Naive thymus-derived CD4-positive, alpha-beta T cell (primary cell): ENCODE measurements around the gene SPTBN4. TPM values are rescaled to one million over a fixed set of nuclear protein-coding genes. Genes with fewer than 3 reads are reported as not detected.
A peak's percentile ranks its signal among the peaks of the same experiment; 100 is the strongest.

Experiments
- ATAC-seq: fragments of 150-1000 bp; cut with Tn5 transposase; 2 replicates; pipeline ENCODE4 v1.10.0; 2021; ENCODE audit warnings: mild to moderate bottlenecking, moderate library complexity
- CTCF ChIA-PET: fragments of 350-600 bp; sonication (Branson Sonifier 250); formaldehyde crosslinking; loops from one replicate; lab custom pipeline; 2021; ENCODE audit warnings: antibody characterized with exemption; lab: Charles Lee
- POLR2A ChIA-PET: fragments of 350-600 bp; sonication (Branson Sonifier 250); formaldehyde crosslinking; loops from one replicate; lab custom pipeline; 2021; ENCODE audit warnings: antibody characterized with exemption, inconsistent platforms; lab: Charles Lee
- DNase-seq, 9 donors: peaks; one replicate each; pipeline versions ENCODE4 v3.0.0 to v3.0.0-alpha.2; 2020 to 2022; ENCODE audit warnings: mixed read lengths in 1 of 9
- H3K27ac ChIP-seq: one replicate; pipeline ENCODE4 v1.7.0; 2013; ENCODE audit warnings: mild to moderate bottlenecking, low read depth, low read length, moderate library complexity
- H3K27me3 ChIP-seq, 2 donors: one replicate each; pipeline ENCODE4 v1.7.0; 2013; ENCODE audit warnings: low read length in 2 of 2, mild to moderate bottlenecking in 2 of 2, moderate library complexity in 2 of 2; ENCODE audit not compliant: control insufficient read depth in 2 of 2, insufficient read depth in 2 of 2
- H3K36me3 ChIP-seq, 3 experiments: 1 replicate in 2 of 3; 2 replicates in 1 of 3; pipeline ENCODE4 v1.7.0; 2013; ENCODE audit warnings: low read length in 3 of 3, mild to moderate bottlenecking in 3 of 3, moderate library complexity in 1 of 3; ENCODE audit not compliant: insufficient read depth in 3 of 3, control insufficient read depth in 2 of 3
- H3K4me1 ChIP-seq, 2 donors: one replicate each; pipeline ENCODE4 v1.7.0; 2013; ENCODE audit warnings: low read length in 2 of 2, mild to moderate bottlenecking in 2 of 2, moderate library complexity in 1 of 2; ENCODE audit not compliant: control insufficient read depth in 2 of 2, insufficient read depth in 2 of 2
- H3K4me3 ChIP-seq: 2 replicates; pipeline ENCODE4 v1.7.0; 2013; ENCODE audit warnings: mild to moderate bottlenecking, low read length
- H3K9me3 ChIP-seq, 3 experiments: 1 replicate in 2 of 3; 2 replicates in 1 of 3; pipeline ENCODE4 v1.7.0; 2013; ENCODE audit warnings: low read length in 3 of 3; ENCODE audit not compliant: control insufficient read depth in 2 of 3
- H3K27ac Mint-ChIP-seq, 9 donors: one replicate each; pipeline ENCODE4 v1.8.0; 2020 to 2022; ENCODE audit warnings: mixed read lengths in 9 of 9, mild to moderate bottlenecking in 8 of 9, moderate library complexity in 5 of 9, inconsistent platforms in 2 of 9
- H3K27me3 Mint-ChIP-seq, 5 donors: one replicate each; pipeline ENCODE4 v1.8.0; 2021 to 2022; ENCODE audit warnings: mixed read lengths in 5 of 5, mild to moderate bottlenecking in 1 of 5
- H3K36me3 Mint-ChIP-seq, 5 donors: one replicate each; pipeline ENCODE4 v1.8.0; 2020 to 2022; ENCODE audit warnings: mixed read lengths in 5 of 5, mild to moderate bottlenecking in 3 of 5, inconsistent platforms in 1 of 5
- H3K4me1 Mint-ChIP-seq, 7 donors: one replicate each; pipeline ENCODE4 v1.8.0; 2020 to 2022; ENCODE audit warnings: mixed read lengths in 7 of 7, mild to moderate bottlenecking in 3 of 7, inconsistent platforms in 1 of 7
- H3K4me3 Mint-ChIP-seq, 10 donors: one replicate each; pipeline ENCODE4 v1.8.0; 2020 to 2022; ENCODE audit warnings: mild to moderate bottlenecking in 10 of 10, mixed read lengths in 10 of 10, moderate library complexity in 6 of 10, inconsistent platforms in 2 of 10
- H3K9me3 Mint-ChIP-seq, 11 donors: one replicate each; pipeline ENCODE4 v1.8.0; 2020 to 2022; ENCODE audit warnings: mixed read lengths in 11 of 11, mild to moderate bottlenecking in 4 of 11, inconsistent platforms in 1 of 11, moderate library complexity in 1 of 11
- intact Hi-C, 2 donors: fragments of 100-400 bp; cut with micrococcal nuclease; formaldehyde crosslinking; loops; one replicate each; pipeline ENCODE4 v1.15.1; 2023
- polyA plus RNA-seq, 2 donors: library from polyadenylated mRNA; unstranded; fragments of 300-500 nt; fragmentation: Illumina TruSeq; gene quantifications; one replicate each; pipeline ENCODE4 v1.2.3, GENCODE V29; 2021
- total RNA-seq, 6 experiments: library from RNA in 5 of 6; stranded (reverse) in 5 of 6; gene quantifications; 1 replicate in 5 of 6; 2 replicates in 1 of 6; pipeline ENCODE4 v1.2.3 and lab custom pipeline; 2021 to 2026

SPTBN4 gene
- total RNA-seq (1 to 10 TPM in 1 of 5 experiments, under 1 TPM in 4; 0.27 to 1.5 (median 0.80) TPM), polyA plus RNA-seq (under 1 TPM in 1 of 2 donors, not detected in 1; 0.20 TPM), total RNA-seq (lab: John Stamatoyannopoulos, UW) (2.0 reads per million, percentile 9 among the genes with 10 or more reads in this experiment)

- intact Hi-C loops, result loop anchor here (1.0 to 10.0 kb wide), 8 partner anchors 62 to 1815 kb away; partner anchors contain the start of genes COQ8B (in 2 of the 2), ITPKC (in 2 of the 2), C19orf47 (in 1 of the 2) and HNRNPUL1 (in 1 of the 2)
- no peaks in the 10 kb centered on the region for H3K9me3 ChIP-seq
- H3K27me3 Mint-ChIP-seq, result peaks cover 6 to 28% (median 7%) of the 10 kb centered on the region in 5 donors
- H3K9me3 Mint-ChIP-seq, result peaks cover 0 to 2% (median 0%) of the 10 kb centered on the region in 11 donors
- ChIA-PET CTCF (interaction anchor here (5.7 kb wide), 1 partner anchor 46 kb away, joined by 33 read pairs; no protein-coding TSS in a partner anchor), POLR2A (interaction anchor here (0.5 to 4.5 kb wide), 4 partner anchors 24 to 258 kb away, joined by 4 to 47 read pairs (median 15); partner anchors contain the start of gene SERTAD3)
- peaks cover 0 to 7% of the 10 kb centered on the region in 2 donors for H3K4me1 ChIP-seq
- H3K4me3 Mint-ChIP-seq, result peak within 1 kb of the TSS; percentile 83 to 95 (median 86)
- H3K36me3 Mint-ChIP-seq, result peaks cover 0 to 6% (median 0%) of the 10 kb centered on the region in 5 donors
- peaks cover 3 to 4% of the 10 kb centered on the region in 2 donors for H3K27me3 ChIP-seq
- H3K4me3 ChIP-seq, result peak within 1 kb of the TSS; percentile 44
- peak in 2 of 9 donors; percentile 5 to 17 for DNase-seq
- peaks cover 13 to 27% (median 23%) of the 10 kb centered on the region in 7 donors for H3K4me1 Mint-ChIP-seq
- H3K27ac Mint-ChIP-seq, result peak within 1 kb of the TSS; percentile 70 to 94 (median 86)
- ATAC-seq, result no peak
- H3K27ac ChIP-seq, result peak within 1 kb of the TSS; percentile 50
- no peaks in the 10 kb centered on the region for H3K36me3 ChIP-seq
These were observed at the start of gene SPTBN4 for GRCh38 chr19:40466985-40467734. Gene SPTBN4, plus strand, starts transcription at chr19:40467001. Its CDS starts 5,621 bp downstream, at chr19:40472622.

- no peaks in the 10 kb centered on the region for H3K27me3 ChIP-seq
- H3K4me1 Mint-ChIP-seq, result peaks cover 6 to 49% (median 29%) of the 10 kb centered on the region in 7 donors
- H3K36me3 Mint-ChIP-seq, result peaks cover 0 to 2% (median 0%) of the 10 kb centered on the region in 5 donors
- ATAC-seq, result no peak
- peak overlapping the region in 2 of 10 donors; percentile 52 to 54 for H3K4me3 Mint-ChIP-seq
- H3K27me3 Mint-ChIP-seq, result peaks cover 0 to 5% (median 0%) of the 10 kb centered on the region in 5 donors
- intact Hi-C loops, result no loop called here
- H3K9me3 Mint-ChIP-seq, result peaks cover 0 to 3% (median 0%) of the 10 kb centered on the region in 11 donors
- POLR2A ChIA-PET, result no interaction called here
- peaks cover 4% of the 10 kb centered on the region in 2 donors for H3K4me1 ChIP-seq
- H3K9me3 ChIP-seq, result no peaks in the 10 kb centered on the region
- peaks cover 0 to 3% (median under 1%) of the 10 kb centered on the region in 3 experiments for H3K36me3 ChIP-seq
- CTCF ChIA-PET, result no interaction called here
- H3K4me3 ChIP-seq, result no peak overlapping the region
- no peak for DNase-seq
- H3K27ac Mint-ChIP-seq, result peak overlapping the region in 5 of 9 donors; percentile 3 to 70 (median 47)
- peak overlapping the region; percentile 25 for H3K27ac ChIP-seq
These were observed 49.2 kb upstream of the SPTBN4 start for GRCh38 chr19:40417643-40417981.

GRCh38 chr19:40418040-40418439 is 48.8 kb upstream of the SPTBN4 start:
- H3K27ac Mint-ChIP-seq, result peak overlapping the region in 6 of 9 donors; percentile 3 to 80 (median 54)
- POLR2A ChIA-PET, result interaction anchor here (7.3 kb wide), 1 partner anchor 25 kb away, joined by 60 read pairs; the partner anchor contains the start of gene SERTAD3
- Histone ChIP-seq H3K4me3 (no peak overlapping the region), H3K36me3 (peaks cover 0 to 7% (median 5%) of the 10 kb centered on the region in 3 experiments), H3K9me3 (no peaks in the 10 kb centered on the region), H3K27me3 (no peaks in the 10 kb centered on the region), H3K27ac (peak overlapping the region; percentile 25), H3K4me1 (peaks cover 4 to 8% of the 10 kb centered on the region in 2 donors)
- H3K27me3 Mint-ChIP-seq, result peaks cover 0 to 5% (median 0%) of the 10 kb centered on the region in 5 donors
- peaks cover 6 to 49% (median 33%) of the 10 kb centered on the region in 7 donors for H3K4me1 Mint-ChIP-seq
- DNase-seq (no peak), ATAC-seq (no peak)
- peak overlapping the region in 1 of 10 donors; percentile 6 for H3K4me3 Mint-ChIP-seq
- peaks cover 0 to 2% (median 0%) of the 10 kb centered on the region in 5 donors for H3K36me3 Mint-ChIP-seq
- H3K9me3 Mint-ChIP-seq, result peaks cover 0 to 3% (median 0%) of the 10 kb centered on the region in 11 donors
- CTCF ChIA-PET, result no interaction called here
- intact Hi-C loops, result no loop called here

- no peaks in the 10 kb centered on the region for H3K27me3 Mint-ChIP-seq
- H3K36me3 Mint-ChIP-seq, result peaks cover 0 to 3% (median 0%) of the 10 kb centered on the region in 5 donors
- H3K27ac Mint-ChIP-seq, result peak overlapping the region in 5 of 9 donors; percentile 26 to 88 (median 65)
- CTCF ChIA-PET, result no interaction called here
- peaks cover 0 to 9% (median 7%) of the 10 kb centered on the region in 3 experiments for H3K36me3 ChIP-seq
- no peak overlapping the region for H3K4me3 ChIP-seq
- peaks cover 4 to 8% of the 10 kb centered on the region in 2 donors for H3K4me1 ChIP-seq
- ATAC-seq (no peak), DNase-seq (no peak)
- POLR2A ChIA-PET, result interaction anchor here (2.4 to 7.3 kb wide), 3 partner anchors 14 to 24 kb away, joined by 20 to 60 read pairs (median 25); partner anchors contain the start of gene SERTAD3
- H3K27ac ChIP-seq, result no peak overlapping the region
- H3K9me3 ChIP-seq, result no peaks in the 10 kb centered on the region
- peaks cover 0 to 3% (median 0%) of the 10 kb centered on the region in 11 donors for H3K9me3 Mint-ChIP-seq
- peaks cover 4 to 49% (median 32%) of the 10 kb centered on the region in 7 donors for H3K4me1 Mint-ChIP-seq
- peak overlapping the region in 6 of 10 donors; percentile 13 to 87 (median 43) for H3K4me3 Mint-ChIP-seq
- H3K27me3 ChIP-seq, result no peaks in the 10 kb centered on the region
- intact Hi-C loops, result no loop called here
These were observed 47.7 kb upstream of the SPTBN4 start for GRCh38 chr19:40419066-40419612.

GRCh38 chr19:40419780-40420179 is 47.0 kb upstream of the SPTBN4 start:
- Histone ChIP-seq H3K36me3 (peaks cover 0 to 9% (median 7%) of the 10 kb centered on the region in 3 experiments), H3K4me1 (peaks cover 8 to 12% of the 10 kb centered on the region in 2 donors), H3K27me3 (no peaks in the 10 kb centered on the region), H3K4me3 (no peak overlapping the region), H3K27ac (no peak overlapping the region), H3K9me3 (no peaks in the 10 kb centered on the region)
- Mint-ChIP-seq H3K36me3 (peaks cover 0 to 7% (median 3%) of the 10 kb centered on the region in 5 donors), H3K4me3 (peak overlapping the region; percentile 26 to 87 (median 74)), H3K27me3 (no peaks in the 10 kb centered on the region), H3K4me1 (peaks cover 10 to 54% (median 38%) of the 10 kb centered on the region in 7 donors), H3K9me3 (peaks cover 0 to 3% (median 0%) of the 10 kb centered on the region in 11 donors), H3K27ac (peak overlapping the region in 6 of 9 donors; percentile 51 to 95 (median 68))
- DNase-seq (no peak), ATAC-seq (no peak)
- ChIA-PET POLR2A (interaction anchor here (0.6 to 7.3 kb wide), 10 partner anchors 9 to 191 kb away, joined by 3 to 60 read pairs (median 6); partner anchors contain the start of genes BLVRB, SERTAD3 and SPTBN4), CTCF (interaction anchor here (0.7 to 3.3 kb wide), 7 partner anchors 14 to 894 kb away, joined by 3 to 33 read pairs (median 5); partner anchors contain the start of genes BLVRB, SERTAD3 and SPTBN4)
- intact Hi-C loops, result loop anchor here (1.0 to 10.0 kb wide), 4 partner anchors 71 to 1075 kb away; partner anchors contain the start of genes C19orf47 (in 1 of the 2), COQ8B (in 1 of the 2), ITPKC (in 1 of the 2) and PLD3 (in 1 of the 2)
